Adrenal gland (tissue), 12 donors: ENCODE data around the gene ITGA2B. TPM values are rescaled to one million over a fixed set of nuclear protein-coding genes. Genes with fewer than 3 reads are reported as not detected.

Source experiments
- DNase-seq, 7 donors: peaks; one replicate each; pipeline ENCODE4 v3.0.0-alpha.2; 2019 to 2020
- H3K27ac ChIP-seq, 5 donors: fragments of 200-600 bp; sonication (generic) in 4 of 5; 1 replicate in 3 of 5; 2 replicates in 2 of 5; pipeline versions ENCODE4 v1.5.1 to v1.8.0; 2016 to 2020; ENCODE audit warnings: mild to moderate bottlenecking in 1 of 5
- H3K27me3 ChIP-seq: fragments of 200-600 bp; 2 replicates; pipeline ENCODE4 v1.8.0; 2021
- H3K36me3 ChIP-seq, 2 donors: fragments of 200-600 bp; replicated peaks in 1 of 2; 1 replicate in 1 of 2; 2 replicates in 1 of 2; pipeline versions ENCODE4 v1.5.1 to v1.8.0; 2018 to 2022
- H3K4me1 ChIP-seq, 2 donors: fragments of 200-600 bp; replicated peaks in 1 of 2; 1 replicate in 1 of 2; 2 replicates in 1 of 2; pipeline versions ENCODE4 v1.5.1 to v1.8.0; 2018 to 2021
- H3K4me3 ChIP-seq, 4 donors: fragments of 200-600 bp; sonication (generic) in 3 of 4; one replicate each; pipeline ENCODE4 v1.5.1; 2016 to 2018
- H3K9me3 ChIP-seq, 3 donors: fragments of 200-600 bp; sonication (generic) in 1 of 3; replicated peaks in 1 of 3; 1 replicate in 2 of 3; 2 replicates in 1 of 3; pipeline versions ENCODE4 v1.5.1 to v1.8.0; 2016 to 2021
- CTCF ChIP-seq, 6 experiments: fragments of 450-650 bp in 4 of 6; fragments of 200-600 bp in 2 of 6; sonication (generic) in 1 of 6; IDR thresholded peaks; 1 replicate in 5 of 6; 2 replicates in 1 of 6; pipeline versions ENCODE4 v1.5.1 to v1.8.0; 2016 to 2021; ENCODE audit warnings: antibody characterized with exemption in 6 of 6, mild to moderate bottlenecking in 2 of 6, moderate library complexity in 1 of 6
- POLR2A ChIP-seq, 2 donors: fragments of 450-650 bp; IDR thresholded peaks; one replicate each; pipeline ENCODE4 v1.6.1; 2017; ENCODE audit warnings: antibody characterized with exemption in 2 of 2, mild to moderate bottlenecking in 2 of 2, moderate library complexity in 1 of 2
- WGBS, 4 donors: extraction: QIAGEN DNeasy Blood & Tissue Kit in 2 of 4; methylation state at CpG; one replicate each; pipeline versions ENCODE4 v1.1.5 to v1.1.7; 2013 to 2017; 5-methylcytosine and 5-hydroxymethylcytosine counted together
- intact Hi-C, 2 donors: fragments of 100-400 bp; cut with DNase I; formaldehyde crosslinking; loops; one replicate each; pipeline versions ENCODE4 v1.14.1 to v1.15.0; 2022 to 2023
- polyA plus RNA-seq, 3 donors: library from polyadenylated mRNA; stranded (reverse); fragments of 200-250 nt in 2 of 3; fragments of 350-450 nt in 1 of 3; fragmentation: Illumina TruSeq in 1 of 3; extraction: RNeasy Lipid Tissue Mini Kit (QIAGEN cat#74804) in 1 of 3; gene quantifications; one replicate each; pipeline ENCODE4 v1.2.3, GENCODE V29; 2013 to 2014
- total RNA-seq, 9 donors: library from RNA; depleted of rRNA in 4 of 9; stranded (reverse); fragments of >200 nt in 4 of 9; fragments of 120-200 nt in 1 of 9; fragmentation: NEBNext Ultra II Directional in 1 of 9; extraction: Animal tissue kit (Norgen Biotek cat#: 25700) in 1 of 9; gene quantifications; one replicate each; pipeline versions ENCODE4 v1.1.0 to v1.2.4, GENCODE V29; 2013 to 2023
- donor health status: healthy with polysubstance abuse.
- donor health status: Bipolar disorder and iron deficiency.
- donor health status: DM: yes; HTN: yes; CAD: no.
- donor health status: DM: no; HTN: no; CAD: no.
- donor health status: DM: no; HTN: no; CAD: no.
- donor health status: DM: yes; HTN: yes; CAD: no.

ITGA2B gene
- total and polyA plus RNA-seq, 12 donors, result 0.06 to 3.2 (median 0.74) TPM; not detected in 1

- H3K36me3 ChIP-seq, result peaks cover 0 to 23% of the 10 kb centered on the region in 2 donors
- intact Hi-C loops, result no loop called here
- H3K27me3 ChIP-seq, result no peaks in the 10 kb centered on the region
- 65 to 74% (median 66%) methylated on average over 10 to 13 of the region's 13 CpGs for WGBS, 4 donors
- TF ChIP-seq POLR2A (IDR thresholded peaks at IDR 0.05) (no peak), CTCF (IDR thresholded peaks at IDR 0.05) (no peak)
- peak overlapping the region in 2 of 5 donors; percentile 68 to 85 for H3K27ac ChIP-seq
- peaks cover 7 to 11% of the 10 kb centered on the region in 2 donors for H3K4me1 ChIP-seq
- H3K9me3 ChIP-seq, result no peaks in the 10 kb centered on the region
- DNase-seq, result peak in 2 of 7 donors; percentile 23 to 33
- H3K4me3 ChIP-seq, result peak overlapping the region in 1 of 4 donors; percentile 55
These were observed 43.2 kb downstream of the ITGA2B start for GRCh38 chr17:44346064-44346844.

- Histone ChIP-seq H3K36me3 (peaks cover 0 to 17% of the 10 kb centered on the region in 2 donors), H3K4me3 (peak overlapping the region; percentile 55 to 92 (median 81)), H3K27ac (peak overlapping the region; percentile 68 to 90 (median 77)), H3K4me1 (peaks cover 7 to 11% of the 10 kb centered on the region in 2 donors), H3K9me3 (no peaks in the 10 kb centered on the region), H3K27me3 (no peaks in the 10 kb centered on the region)
- intact Hi-C loops, result no loop called here
- TF ChIP-seq POLR2A (IDR thresholded peaks at IDR 0.05) (no peak), CTCF (IDR thresholded peaks at IDR 0.05) (peak; percentile 14 to 50 (median 43))
- peak in 6 of 7 donors; percentile 53 to 83 (median 69) for DNase-seq
- WGBS, 4 donors, result 0 to 4% (median 2%) methylated on average over 5 to 21 of the region's 21 CpGs
These were observed 43.9 kb downstream of the ITGA2B start for GRCh38 chr17:44345454-44346026.

GRCh38 chr17:44344939-44345453 is 44.5 kb downstream of the ITGA2B start, which contains the start of gene GRN:
GRN (plus strand) TSS chr17:44345302; CDS start chr17:44349165, 3,863 bp downstream.
- peak within 1 kb of the TSS; percentile 55 to 92 (median 81) for H3K4me3 ChIP-seq
- H3K4me1 ChIP-seq, result peaks cover 7 to 11% of the 10 kb centered on the region in 2 donors
- peak within 1 kb of the TSS; percentile 68 to 90 (median 77) for H3K27ac ChIP-seq
- H3K9me3 ChIP-seq, result no peaks in the 10 kb centered on the region
- peaks cover 0 to 11% of the 10 kb centered on the region in 2 donors for H3K36me3 ChIP-seq
- TF ChIP-seq CTCF (IDR thresholded peaks at IDR 0.05) (peak in 1 of 6 experiments; percentile 2), POLR2A (IDR thresholded peaks at IDR 0.05) (peak; percentile 88 to 96)
- WGBS, 4 donors, result 0% methylated on average over 1 to 26 of the region's 26 CpGs
- H3K27me3 ChIP-seq, result no peaks in the 10 kb centered on the region
- DNase-seq, result peak; percentile 94 to 99 (median 98)
- intact Hi-C loops, result no loop called here
